Stimulated activated CD4-positive, alpha-beta T cell treated with anti-CD3 and anti-CD28 coated beads, TNF-alpha, amount 100 ng/mL, for 1 hour (primary cell): ENCODE measurements around the gene DHFR.
"Not testable (repeated sequence)": the region's sequence is repeated elsewhere in the genome, so short reads cannot be mapped to it uniquely, and the experiment has no call there.

Experiments used
- DNase-seq, 3 donors: peaks; one replicate each; pipeline ENCODE4 v3.0.0-alpha.2; 2020; ENCODE audit warnings: low read depth in 3 of 3, low spot score in 1 of 3

The DHFR gene

DNA sequence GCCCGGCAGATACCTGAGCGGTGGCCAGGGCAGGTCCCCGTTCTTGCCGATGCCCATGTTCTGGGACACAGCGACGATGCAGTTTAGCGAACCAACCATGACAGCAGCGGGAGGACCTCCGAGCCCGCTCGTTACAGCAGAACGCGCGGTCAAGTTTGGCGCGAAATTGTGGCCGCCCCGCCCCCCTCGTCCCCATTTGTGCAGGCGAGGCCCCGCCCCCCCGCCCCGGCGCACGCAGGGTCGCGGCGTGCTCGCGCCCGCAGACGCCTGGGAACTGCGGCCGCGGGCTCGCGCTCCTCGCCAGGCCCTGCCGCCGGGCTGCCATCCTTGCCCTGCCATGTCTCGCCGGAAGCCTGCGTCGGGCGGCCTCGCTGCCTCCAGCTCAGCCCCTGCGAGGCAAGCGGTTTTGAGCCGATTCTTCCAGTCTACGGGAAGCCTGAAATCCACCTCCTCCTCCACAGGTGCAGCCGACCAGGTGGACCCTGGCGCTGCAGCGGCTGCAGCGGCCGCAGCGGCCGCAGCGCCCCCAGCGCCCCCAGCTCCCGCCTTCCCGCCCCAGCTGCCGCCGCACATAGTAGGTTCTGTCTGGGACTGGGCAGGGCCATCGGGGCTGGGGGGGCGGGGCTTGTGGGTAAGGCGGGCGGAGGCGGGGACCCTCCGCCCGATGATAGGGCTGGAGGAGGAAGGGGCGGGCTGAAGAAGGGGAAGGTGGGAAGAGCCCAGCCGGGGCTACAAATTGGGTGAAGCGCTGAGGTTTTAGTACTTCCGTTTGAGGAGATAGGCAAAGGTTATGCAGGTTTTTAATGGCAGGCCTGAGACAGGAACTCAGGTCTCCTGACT is at the start of gene DHFR, which contains the start of gene MSH3:
DHFR (minus strand) TSS at position 593 of the 840 bp plus-strand sequence; CDS start at position 99, 494 bp downstream.
MSH3 (plus strand) TSS at position 262 of the 840 bp plus-strand sequence; CDS start at position 338, 76 bp downstream.
- peak; percentile 70 to 89 (median 77) for DNase-seq

DNA sequence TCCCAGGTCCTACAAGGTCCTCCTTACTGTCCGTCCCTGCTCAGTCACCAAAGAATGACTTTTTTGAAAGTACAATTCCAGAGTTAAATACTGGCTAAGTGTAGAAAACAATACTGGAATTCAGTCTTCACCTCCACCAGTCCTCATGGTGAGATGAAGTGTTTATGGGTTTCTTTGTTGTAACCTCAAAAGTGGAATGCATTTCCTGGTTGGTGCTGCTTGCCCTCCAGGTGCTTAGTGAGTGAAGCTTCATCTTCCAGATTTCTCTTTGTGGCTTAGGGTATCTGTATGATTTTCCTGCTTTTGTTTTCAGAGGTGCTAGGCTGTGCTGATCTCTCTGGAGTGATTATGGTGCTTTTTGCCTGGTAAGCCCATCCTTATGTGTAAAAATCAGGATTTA is 49.4 kb upstream of the DHFR start:
- no peak for DNase-seq

DNA sequence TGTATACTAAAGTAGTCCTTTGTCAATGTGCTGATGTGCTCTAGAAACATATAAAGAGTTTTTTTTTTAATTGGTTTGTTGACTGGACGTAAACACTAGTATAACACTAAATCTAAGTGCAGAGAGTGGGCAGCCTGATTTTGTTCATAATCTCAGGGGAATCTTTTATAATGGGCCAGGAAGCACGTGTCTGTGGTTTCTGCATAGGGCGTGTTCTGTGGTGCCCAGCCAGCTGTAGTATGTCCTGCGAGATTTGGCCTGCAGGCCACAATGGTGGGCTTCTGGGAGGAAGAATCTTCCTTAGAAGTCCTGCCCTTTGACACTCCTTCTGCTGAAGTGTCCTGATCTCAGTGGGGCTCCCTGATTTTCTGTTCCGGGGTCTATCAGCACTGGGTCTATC is 49.0 kb upstream of the DHFR start:
- no peak for DNase-seq

DNA sequence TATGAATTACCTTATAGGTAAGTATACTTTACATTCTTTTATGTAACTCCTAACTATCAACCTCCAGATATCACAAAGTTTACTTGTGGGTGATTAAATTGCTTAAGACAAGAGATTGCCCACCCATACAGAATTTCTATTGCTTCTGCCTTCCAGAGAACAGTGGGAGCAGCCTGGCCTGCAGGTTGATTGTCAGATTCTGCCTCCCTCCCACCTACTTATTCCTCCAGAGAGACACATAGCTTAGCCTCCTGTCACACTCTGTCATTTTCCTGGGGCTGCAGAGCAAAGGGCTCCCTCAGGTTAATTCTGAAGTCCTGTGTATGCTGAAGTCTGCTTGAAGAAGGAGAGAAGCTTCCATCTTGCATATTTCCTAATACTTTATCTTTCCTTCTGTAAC is 48.5 kb upstream of the DHFR start:
- DNase-seq: no peak

DNA sequence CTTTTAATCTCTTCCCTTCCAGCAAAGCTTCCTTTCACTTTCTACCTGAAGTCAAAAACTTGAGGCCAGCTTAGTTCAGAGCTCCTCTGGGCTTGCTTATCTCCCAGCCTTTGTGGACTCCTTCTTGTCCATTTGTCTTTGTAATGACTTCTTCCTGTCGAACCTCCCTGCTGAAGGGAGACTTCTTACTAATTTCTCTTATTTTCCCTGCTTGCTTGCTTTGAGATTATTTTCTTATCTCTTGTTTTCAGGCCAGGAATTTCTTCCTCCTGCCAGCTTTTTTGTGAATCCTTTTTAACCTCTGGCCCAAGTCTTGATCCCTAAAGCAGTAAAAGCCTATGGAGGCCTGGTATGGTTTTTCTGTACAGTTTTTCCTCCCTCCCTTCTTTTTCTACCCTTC is 46.8 kb upstream of the DHFR start:
- no peak for DNase-seq

DNA sequence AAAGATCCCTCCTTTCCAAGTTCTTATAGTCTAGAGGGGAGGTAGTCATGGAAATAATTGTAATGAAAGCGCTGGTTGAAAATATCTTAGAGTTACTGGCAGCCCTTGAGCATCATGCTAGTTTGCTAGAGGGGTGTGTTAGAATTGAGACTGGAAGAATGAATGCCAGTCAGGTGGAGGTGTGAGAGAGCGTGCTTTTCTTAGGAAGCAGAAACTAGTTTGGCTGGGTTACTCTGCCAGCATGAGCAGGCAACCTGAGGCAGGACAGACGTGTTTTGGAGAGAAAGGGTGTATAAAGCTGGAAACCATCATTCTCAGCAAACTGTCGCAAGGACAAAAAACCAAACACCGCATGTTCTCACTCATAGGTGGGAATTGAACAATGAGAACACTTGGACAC is 43.6 kb upstream of the DHFR start:
- DNase-seq: no peak

DNA sequence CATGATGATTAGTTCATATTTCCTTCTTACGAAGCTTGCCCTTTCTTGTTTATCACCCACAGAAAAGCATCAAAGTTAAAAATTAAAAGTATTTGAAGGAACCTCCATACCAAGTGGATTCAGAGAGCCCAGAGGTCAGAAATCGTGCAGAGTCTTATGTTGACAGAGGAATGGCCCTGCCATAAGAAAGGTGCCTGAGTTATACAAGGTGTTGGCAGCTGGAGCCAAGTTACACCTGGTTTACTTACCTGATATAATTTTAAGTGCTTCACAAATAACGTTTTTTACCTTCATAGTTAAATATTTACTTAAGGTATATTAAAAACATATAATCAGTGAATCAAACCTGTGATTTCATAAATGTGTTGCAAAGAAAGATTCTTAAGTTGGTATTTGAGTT is 42.3 kb upstream of the DHFR start:
- no peak for DNase-seq

DNA sequence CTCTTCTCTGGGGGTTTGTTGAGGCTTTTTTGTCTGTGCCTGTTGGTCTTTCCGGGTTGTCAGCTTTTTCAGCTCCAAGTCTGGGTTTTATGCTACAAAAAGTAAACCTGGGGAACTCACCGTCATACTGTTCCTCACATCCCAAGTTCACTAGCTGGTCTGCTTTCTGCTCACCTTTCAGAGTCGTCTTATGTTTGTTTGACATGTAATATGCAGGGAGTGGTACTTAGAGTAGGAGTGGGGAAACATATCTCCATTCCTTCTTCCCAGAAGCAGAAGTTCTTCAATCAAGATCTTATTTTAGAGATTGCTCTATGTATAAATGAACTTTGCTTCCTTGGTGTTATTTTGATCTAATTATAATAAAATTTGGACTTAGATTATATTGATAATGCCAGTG is 41.7 kb upstream of the DHFR start:
- no peak for DNase-seq

DNA sequence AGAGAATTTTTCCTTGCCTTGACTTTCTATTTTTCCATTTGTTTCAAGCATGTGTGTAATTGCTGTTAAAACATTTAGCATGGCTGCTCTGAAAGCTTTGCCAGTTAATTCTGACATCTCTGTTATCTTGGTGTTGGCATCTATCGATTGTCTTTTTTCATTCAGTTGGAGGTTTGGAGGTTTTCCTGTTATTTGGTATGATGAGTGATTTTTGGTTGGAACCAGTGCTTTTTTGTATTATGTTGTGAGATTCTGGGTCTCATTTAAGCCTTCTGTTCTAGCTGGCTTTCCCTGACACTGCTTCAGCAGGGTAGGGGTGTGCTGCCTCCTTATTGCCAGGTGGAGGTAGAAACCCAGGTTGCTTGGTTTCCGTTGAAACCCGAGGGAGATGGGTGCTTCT is 40.9 kb upstream of the DHFR start:
- DNase-seq: no peak

DNA sequence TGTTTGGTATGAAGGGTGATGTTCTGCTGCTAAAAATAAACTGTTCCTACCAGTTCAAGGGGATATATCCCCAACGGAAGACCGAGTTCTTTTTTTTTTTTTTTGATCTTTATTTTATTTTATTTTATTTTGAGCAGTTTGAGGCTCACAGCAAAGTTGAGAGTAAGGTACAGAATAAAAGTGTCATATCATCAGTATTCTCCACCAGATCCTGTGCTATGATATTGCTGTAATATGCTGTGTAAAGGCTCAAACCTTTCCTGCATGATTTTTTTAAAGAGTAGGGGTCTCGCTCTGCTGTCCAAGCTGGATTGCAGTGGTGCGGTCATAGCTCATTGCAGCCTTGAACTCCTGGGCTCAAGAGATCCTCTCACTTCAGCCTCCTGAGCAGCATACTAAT is 34.8 kb upstream of the DHFR start:
- no peak for DNase-seq

DNA sequence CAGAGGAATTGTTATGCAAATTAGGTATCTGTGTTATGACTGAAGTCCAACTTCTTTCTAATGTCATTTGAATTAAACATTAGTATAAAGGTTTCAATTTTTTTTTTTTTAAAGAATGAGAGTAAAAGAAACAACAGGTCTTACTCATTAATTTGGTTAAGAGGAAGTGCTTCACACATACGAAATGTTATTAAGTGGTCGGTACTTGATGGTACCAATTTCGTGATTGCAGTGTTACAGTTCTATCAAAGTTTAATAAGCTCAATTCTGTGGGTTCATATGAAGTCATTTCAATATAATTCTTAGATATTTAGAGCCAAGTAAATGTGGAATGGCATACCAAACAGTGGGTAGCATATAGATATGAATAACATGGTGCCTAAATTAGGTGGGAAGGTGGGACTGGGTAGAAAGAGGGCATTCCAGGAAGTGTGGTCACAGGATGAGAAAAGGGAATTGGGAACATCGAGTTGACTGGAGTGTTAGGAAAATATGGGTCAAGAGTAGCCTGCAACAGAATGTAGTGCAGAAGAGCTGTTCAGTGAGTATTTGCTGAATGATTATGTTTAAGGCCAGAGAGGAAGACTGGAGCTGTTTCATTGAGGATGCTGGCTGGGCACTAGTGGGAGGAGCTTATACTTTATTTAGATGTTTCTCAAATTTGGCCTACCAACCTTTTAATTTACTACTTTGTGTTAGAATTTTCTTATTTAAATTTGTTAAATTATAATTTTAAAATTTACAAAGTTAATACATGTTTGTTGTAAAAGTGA is 34.1 kb upstream of the DHFR start:
- no peak for DNase-seq

DNA sequence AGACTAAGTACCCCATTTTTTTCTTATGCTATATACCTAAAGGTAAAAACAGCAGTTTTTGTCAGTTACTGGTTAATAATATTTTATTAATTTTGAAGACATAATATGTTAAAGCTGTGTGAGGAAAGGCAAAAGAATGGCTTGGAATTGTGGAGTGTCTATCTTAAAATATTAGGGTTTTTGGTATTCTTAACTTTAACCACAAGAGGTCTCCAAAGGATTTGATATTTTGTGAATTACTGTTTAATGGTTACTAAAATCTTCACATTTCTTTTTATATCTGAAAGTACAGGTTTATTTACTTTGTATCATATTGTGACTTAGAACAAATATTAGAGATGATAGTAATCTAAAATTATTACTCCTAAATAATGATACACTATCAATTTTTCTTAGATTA is 32.0 kb upstream of the DHFR start:
- no peak for DNase-seq

DNA sequence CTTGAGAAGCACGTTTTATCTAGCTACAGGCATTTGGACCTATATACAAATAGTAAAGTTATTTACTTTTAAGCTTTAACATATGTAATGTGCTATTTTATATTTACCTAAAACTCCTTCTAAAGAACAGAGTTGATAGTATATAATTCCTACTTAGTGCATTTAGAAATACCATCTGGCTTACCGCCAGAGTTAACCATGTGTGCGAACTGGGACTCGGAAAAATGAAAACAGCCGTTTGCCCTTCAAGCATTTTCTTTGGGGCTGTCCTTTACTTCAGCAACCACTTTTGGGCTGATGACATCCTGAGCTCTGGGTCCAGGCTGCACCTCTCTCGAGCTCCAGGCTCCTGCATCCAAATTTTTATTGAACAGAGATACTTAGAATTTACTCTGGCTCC is 21.9 kb upstream of the DHFR start:
- DNase-seq: no peak

DNA sequence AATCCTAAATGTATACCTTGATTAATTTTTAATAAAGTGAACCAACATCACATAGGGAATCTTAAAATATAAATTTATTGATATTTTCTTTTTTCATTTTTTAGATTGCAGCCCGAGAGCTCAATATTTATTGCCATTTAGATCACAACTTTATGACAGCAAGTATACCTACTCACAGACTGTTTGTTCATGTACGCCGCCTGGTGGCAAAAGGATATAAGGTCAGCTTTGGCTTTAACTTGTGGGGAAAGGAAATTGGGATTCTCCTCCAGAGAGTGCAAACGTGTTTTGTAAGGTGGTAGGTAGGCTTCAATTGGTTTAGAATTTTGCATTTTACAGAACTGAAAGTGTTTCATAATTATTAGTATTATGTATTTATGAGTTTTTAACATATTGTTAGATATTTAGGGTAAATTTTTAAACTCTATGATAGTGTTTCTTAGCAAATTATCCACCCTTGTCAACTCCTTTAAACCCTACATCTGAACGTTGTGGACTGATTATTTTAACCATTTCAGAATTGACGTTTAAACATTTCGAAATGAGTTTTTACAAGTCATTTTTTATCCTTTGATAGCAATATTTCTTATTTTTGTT is 17.5 kb upstream of the DHFR start:
- peak in 2 of 3 donors; percentile 20 to 25 for DNase-seq

DNA sequence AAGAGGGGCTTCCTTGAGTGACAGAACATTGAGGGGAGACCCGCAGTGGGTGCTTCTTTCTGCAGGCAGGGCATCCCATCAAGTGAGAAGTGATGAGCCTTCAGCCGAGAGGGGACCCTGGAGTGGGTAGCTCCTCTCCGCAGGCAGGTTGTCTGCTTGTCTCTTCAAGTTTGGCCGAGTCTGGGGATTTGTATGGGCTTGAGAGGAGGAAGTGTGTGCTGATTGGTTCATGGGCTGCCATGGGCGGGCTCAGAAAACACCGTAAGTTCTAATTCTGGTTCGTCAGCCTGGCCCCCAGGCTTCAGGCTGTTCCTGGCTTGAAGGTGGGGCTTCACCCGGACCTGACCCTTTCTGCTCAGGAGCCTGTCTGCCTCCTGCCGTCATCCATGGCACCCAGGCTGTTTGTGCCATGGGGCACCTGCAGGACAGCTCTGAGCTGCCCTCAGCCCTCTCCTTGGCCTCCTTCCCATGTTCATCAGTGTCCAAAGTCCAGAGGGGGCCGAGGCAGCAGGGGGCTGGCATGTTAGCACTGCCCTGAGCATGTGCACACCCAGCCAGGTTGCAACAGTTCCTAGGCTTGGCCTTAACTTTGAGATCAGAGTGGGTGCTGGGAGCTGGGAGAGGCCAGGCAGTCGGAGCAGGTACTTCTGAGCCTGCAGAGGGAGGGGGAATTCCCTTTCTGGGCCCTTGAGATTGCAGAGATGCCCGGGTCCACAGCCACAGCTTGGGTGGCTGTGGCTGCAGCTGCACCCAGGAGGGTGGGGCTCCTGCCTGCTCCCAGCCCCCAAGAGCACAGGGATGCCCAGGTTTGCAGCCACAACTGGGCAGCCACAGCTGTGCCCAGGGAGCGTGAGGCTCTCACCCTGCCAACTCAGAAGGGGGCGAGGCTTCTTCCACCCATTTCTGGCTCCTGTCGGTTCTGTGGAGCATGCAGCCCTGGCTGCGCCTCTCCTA is 13.5 kb upstream of the DHFR start:
- DNase-seq: no peak

DNA sequence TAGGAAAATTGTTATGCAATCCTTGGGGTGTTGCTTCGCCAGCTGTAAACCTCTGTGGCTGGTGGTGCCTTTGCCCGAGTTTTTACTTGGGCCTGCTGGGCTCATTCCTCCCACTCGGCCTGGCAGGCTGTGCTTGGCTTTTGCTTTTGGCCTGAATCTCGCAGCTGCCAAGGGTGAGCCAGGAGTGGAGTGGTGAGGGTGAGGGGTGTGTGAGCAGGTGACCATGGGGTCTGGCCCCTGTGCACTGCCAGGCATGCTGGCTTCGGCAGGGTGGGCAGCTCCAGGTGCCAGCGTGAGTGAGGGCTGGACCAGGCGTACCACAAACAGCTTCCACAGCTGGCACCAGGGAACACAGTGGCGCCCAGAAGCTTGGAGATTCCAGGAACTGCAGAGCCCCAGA is 12.6 kb upstream of the DHFR start:
- DNase-seq: no peak

DNA sequence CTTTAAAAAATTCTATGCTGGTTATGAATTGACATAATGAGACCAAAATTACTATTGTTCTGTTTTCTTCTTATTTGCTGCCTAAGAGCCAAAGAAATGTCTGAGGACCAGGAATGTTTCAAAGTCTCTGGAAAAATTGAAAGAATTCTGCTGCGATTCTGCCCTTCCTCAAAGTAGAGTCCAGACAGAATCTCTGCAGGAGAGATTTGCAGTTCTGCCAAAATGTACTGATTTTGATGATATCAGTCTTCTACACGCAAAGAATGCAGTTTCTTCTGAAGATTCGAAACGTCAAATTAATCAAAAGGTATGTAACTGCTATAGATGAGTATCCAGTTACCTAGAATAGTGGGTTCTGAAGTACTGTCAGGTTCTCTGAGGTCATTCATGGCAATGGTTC is 10.3 kb upstream of the DHFR start:
- no peak for DNase-seq

DNA sequence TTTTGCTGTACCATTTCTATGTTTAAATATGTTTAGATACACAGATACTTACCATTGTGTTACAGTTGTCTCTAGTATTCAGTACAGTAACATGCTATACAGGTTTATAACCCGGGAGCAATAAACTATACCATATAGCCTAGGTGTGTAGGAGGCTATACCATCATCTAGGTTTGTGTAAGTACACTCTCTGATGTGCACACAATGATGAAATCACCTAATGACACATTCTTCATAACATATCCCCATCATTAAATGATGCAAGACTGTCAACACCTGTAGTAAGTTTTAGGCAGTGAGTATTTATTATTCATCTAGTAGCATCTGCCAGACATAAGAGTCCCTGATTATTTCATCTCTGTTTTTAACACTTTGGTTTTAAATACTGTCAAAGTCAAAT is 7.3 kb upstream of the DHFR start:
- DNase-seq: no peak

DNA sequence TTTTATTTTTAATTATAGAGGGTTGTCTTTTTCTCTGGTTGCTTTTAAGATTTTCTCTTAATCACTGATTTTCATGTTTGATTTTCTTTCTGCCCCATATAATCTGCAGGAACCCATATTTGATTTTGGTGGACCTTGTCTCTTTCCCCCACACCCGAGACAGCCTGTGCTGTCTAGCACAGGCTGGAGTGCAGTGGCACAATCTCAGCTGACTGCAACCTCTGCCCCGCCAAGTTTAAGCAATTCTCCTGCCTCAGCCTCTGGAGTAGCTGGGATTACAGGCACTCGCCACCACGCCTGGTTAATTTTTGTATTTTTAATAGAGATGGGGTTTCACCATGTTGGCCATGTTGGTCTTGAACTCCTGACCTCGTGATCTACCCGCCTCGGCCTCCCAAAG is 5.9 kb upstream of the DHFR start:
- DNase-seq: not testable (repeated sequence)

DNA sequence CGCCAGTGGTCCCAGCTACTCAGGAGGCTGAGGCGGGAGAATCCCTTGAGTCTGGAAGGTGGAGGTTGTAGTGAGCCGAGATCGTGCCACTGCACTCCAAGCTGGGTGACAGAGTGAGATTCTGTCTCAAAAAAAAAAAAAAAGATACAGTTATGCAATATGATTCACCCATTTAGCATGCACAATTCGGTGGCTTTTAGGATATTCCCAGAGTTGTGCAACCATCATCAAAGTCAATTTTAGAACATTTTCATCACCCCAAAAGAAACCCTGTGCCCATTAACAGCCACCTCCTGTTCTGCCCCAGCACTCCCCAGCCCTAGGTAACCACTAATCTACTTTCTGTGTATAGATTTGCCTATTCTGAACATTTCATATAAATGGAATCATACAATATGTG is 4.3 kb upstream of the DHFR start:
- no peak for DNase-seq

DNA sequence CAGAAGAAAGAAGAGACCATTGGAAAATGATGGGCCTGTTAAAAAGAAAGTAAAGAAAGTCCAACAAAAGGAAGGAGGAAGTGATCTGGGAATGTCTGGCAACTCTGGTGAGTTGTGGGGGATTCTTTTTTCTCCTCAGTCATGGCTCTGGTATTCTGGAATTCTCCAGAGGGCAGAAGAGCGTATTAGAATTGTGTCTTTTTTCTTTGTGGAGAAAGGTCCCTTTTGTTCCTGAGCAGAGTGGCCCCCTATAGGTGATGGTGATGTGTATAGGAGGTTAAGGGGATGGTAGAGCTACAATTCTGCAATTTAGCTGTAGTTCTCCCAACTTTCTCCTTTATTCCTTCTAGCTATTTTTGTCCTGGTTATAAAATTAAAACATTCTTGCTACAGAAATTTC is 1.6 kb upstream of the DHFR start:
- DNase-seq: no peak
